Mucosa of gallbladder (tissue), 1 donor: Measurements from ENCODE around the gene MVB12B. TPM values are rescaled to one million over a fixed set of nuclear protein-coding genes. Genes with fewer than 3 reads are reported as not detected.

Experiments
- DNase-seq: peaks from one replicate; pipeline ENCODE4 v3.0.0-alpha.2; 2020; ENCODE audit warnings: low spot score
- total RNA-seq: library from RNA; stranded (reverse); gene quantifications from one replicate; pipeline ENCODE4 v1.2.1, GENCODE V29; 2021
- donor health status: DM: no; HTN: no; CAD: no.

The MVB12B gene
- total RNA-seq, 1 donor from 2014 or later: 13.3 TPM

GRCh38 chr9:126407114-126407870, 80.7 kb downstream of the MVB12B start:
- no peak for DNase-seq

- DNase-seq: no peak
Observed at GRCh38 chr9:126408004-126408403, 81.4 kb downstream of the MVB12B start.

DNA sequence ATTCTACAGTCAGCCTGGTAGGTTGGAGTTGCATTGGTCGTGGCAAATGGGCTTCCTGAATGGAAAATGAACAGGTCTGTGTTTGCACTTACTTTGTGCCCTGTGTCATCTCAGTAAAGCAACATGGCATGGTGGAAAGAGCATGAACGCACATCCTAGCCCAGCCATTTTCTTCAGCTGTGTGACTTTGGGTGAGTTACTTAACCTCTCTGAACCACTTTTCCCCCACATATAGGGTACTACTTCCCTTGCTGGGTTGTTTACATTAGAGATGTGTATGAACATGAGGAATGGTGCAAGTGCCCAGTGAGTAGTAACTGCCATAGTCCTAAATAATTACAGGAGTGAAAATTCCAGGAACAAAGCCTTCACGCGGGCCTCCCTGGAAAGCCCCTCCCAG, 83.6 kb downstream of the MVB12B start:
- DNase-seq: no peak

DNA sequence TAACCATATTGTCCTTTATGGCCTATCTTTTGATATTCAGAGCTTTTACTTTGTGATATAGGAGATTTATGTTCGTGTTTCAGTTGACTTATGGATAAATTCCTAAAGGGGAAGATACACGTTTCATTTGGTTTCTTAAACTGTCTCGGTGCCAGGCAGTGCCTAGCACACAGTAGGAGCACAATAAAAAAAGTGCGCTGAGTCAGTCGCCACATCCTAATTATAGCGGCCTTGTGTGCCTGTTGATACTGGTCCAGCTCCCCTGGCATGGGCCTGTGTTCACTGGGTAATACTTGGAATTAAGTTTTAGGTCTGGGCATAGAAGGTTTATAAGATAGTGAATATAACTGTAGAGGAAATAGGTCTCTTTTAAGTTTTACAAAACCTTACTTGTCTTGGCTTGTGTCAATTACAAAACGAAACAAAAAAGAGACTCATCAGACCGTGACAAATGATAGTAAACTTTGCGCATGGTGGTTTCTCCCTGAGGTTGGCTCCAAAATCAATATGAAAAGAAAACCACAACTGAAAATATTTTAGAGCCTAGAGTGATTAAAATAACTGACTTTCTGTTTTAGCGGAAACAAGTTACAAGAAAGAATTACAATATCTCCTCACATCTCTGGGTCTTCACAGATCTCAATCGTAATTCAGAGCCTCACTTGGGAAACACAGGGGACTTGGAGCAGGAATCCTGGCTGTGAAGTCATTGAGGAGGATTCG, 84.8 kb downstream of the MVB12B start:
- DNase-seq: no peak

DNA sequence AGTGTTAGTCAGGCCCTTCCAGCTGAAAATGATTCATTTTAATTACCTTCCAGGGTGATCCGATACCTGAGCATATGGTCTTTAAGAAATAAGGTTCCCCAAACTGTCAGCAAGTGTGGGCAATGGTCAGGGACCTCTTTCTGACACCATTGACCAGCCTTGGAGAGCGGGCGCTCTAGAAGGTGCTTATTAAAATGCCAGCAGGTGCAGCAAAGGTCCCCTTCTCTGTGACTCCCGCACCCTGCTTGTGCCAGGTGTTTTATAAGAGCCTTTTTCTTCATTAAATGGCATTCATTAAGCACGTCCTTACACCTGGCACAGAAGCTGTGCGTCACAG, 85.3 kb downstream of the MVB12B start:
- no peak for DNase-seq

GRCh38 chr9:126412905-126413304, 86.3 kb downstream of the MVB12B start:
- DNase-seq: no peak

DNA sequence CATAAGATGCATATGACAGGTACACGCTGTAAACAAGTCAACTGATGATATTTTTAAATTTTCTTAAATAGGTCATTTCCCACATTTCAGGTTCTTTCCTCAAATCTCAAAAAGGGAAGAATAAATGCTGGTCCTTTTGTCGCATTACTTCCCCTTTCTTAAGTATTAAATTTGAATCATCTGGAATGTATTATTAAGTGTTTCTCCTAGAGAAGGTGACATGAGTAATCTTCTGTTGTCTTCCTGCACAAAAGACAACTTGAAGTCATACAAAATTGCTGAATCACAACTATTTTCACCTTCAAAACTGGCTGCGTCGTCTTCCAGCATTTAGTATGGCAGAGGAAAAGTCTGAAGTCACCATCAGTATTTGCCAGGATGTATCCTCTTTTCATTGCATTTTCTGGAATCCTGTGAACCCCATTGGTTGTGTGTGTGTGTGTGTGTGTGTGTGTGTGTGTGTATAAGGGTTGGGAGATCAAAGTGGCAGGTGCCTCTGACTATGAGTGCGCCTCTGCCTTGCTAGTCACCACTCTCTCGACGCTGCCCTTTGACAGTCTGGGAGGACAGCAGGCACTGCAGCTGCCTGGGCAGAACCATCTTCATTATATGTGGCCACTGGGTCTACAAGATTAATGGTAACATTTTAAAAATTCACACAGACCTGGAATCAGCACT, 86.9 kb downstream of the MVB12B start:
- no peak for DNase-seq

DNA sequence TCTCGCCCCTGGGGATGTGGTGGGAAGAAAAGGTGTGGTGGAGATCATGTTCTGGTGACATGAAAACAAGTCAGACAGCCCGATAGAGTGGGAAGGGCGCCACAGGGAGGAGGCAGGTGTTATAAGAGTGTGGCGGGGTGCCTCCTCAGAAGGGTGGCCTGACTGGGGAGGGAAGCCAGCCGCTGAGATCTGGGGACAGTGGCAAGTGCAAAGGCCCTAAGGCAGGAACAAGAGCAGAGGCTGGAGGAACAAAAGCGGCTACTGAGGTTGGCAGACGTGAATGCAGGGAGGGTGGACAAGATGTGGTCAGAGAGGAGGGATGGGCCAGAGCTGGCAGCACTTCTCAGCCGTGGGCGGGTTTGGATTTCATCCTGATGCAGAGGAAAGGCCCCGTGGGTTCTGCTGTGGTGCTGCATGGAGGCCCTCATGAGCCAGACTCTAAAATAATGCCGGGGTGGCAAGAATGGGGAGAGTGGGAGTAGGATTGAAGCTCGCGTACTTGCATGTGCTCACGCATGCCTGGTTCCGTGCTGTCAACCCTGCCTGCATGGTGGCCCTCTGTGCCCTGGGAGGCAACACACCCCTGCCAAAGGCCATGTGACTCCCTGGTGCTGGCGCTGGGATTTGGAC, 89.2 kb downstream of the MVB12B start:
- no peak for DNase-seq

DNA sequence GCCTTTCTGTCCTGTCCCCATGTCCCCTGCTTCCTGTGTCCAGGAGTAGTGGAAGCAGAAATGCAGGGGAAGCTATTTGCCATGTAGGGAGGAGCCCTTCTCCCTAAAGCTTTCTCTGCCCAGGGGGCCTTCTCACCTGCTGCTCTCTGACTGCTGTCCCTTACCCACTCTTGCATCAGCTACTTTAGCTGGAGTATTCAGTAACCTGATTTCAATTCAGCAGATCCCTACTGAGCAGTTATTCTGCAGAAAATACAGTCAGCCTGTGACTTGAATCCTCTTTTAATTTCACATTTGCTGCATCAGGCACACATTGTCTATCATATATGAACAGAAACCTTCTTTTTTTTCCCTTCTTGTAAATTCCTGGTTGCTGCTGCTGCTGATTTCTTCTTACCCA, 90.4 kb downstream of the MVB12B start:
- no peak for DNase-seq

GRCh38 chr9:126417684-126418083, 91.1 kb downstream of the MVB12B start:
- no peak for DNase-seq

DNA sequence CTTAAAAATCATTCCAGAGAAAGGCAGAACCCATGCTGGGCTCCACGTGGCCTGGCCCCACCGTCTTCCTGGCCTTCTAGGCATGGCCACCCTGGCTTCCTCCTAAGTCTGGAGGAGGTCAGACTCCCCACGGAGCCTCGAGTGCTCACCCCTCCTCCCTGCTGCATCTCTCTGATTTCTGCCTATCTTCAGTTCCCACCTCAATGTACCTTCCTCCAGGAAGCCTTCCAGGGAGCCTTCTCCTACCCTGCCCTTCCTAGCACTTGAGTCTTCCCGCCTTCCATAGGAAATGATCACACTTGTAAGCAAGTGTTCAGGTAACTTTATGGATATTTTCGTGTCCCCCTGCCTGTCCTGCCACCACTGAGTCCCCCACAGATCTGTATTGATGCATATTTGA, 92.0 kb downstream of the MVB12B start:
- no peak for DNase-seq

GRCh38 chr9:126419475-126419874, 92.8 kb downstream of the MVB12B start:
- DNase-seq: no peak

DNA sequence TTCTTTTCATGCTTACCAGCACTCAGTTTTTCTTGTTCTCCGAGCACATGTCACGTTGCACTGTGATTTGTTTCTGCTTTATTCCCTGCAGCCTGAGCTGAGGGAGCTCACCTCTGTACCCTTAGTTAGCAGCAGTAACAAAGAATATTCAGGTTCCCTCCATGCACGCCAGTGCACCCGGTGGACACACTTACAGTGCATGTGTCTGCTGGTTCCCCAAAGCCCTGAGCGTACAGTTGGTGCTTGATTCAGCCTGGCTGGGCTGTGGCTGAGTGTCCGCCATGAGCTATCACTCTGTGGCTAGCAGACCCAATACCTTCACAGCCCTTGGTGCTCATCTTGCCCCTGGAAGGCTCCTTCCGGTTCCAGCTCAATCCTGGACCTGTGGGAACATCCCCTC, 93.5 kb downstream of the MVB12B start:
- DNase-seq: no peak

DNA sequence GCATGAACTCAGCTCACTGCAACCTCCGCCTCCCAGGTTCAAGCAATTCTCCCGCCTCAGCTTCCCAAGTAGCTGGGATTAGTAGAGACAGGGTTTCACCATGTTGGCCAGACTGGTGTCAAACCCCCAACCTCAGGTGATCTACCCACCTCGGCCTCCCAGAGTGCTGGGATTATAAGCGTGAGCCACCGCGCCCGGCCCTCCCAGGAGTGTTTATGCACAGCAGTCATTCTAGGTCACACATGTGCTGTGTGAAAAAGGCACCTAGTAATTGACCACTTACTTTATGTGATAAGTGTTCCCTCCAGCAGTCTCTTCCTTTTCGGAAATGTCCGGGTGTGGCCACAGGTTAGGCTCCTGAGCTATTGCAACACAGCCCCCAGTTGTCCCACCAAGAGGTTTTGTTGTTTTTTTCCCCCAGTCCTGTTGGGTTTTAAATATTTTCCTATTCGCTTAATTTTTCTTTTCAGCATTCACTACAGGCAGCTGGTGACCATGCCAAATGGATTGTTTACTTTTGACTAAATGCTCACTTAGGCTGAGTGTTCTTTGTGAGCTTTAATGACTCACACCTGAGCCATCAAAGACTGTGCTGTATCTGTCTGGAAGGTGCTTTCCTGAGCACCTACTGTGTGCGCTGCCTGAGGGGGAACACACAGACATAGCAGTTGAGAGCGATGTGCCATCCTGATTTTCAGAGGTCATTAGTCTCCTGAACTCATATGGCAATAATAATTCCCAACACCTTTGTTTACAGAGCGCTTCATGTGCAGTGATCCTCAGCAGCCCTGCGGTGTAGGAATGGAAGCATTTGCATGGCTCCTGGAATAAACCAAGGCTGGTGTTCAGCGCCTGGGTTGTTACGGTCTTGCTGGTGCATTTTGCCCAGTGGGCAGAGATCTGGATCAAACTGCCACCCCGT, 94.3 kb downstream of the MVB12B start:
- no peak for DNase-seq

- DNase-seq: no peak
Observed at GRCh38 chr9:126421567-126422428, 95.2 kb downstream of the MVB12B start.

GRCh38 chr9:126423142-126423915, 96.7 kb downstream of the MVB12B start:
- DNase-seq: no peak

GRCh38 chr9:126423916-126424185, 97.2 kb downstream of the MVB12B start:
- no peak for DNase-seq

DNA sequence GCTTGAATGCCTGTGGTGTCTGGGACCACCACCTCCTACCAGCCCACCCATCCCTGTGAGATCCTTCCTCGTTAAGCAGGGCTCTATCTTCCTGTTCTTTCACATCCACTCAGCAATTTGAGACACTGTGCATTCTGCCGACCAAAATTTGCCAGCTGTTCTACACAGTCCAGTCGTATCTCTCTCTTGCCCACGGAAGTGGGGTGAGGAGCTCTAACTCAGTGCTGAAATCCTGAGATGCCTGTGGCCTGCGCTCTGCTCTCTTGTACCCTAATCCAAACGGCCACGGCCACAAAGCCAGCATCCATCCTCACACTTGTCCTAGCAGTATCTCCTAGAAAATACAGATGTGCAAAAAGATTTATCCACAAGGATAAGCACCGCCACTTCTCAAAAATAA, 97.9 kb downstream of the MVB12B start:
- DNase-seq: no peak

DNA sequence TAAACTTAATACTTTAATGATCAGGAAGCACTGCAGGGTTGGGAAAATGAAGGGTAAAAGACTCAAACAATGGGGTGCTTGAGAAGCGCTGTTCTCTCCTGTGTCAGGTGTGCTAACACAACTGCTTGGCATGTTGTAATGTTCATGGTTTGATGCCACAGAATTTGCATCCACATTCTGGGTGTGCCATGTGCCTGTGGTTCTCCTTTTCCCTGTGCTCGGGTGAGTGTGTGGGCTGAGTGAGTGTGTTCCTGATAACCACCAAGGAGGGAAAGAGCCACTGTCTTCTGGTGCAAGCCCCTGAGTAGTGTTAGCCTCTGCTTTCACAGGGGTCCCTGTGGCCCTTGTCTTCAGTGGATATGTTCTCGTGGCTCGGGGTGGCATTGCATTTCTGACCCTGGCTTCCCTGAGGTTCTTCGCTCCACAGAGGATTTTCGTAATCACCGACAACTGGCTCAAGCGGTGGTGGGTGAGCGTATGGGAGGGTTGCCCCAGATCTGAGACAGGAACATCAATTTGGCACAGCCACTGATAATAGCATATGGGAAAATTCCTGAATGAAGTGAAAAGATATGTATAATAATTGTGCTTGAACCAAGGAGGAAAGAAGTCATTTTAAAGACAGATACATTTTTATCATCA, 102.0 kb downstream of the MVB12B start:
- no peak for DNase-seq
